ENCODE results near the gene CLPTM1. TPM values are rescaled to one million over a fixed set of nuclear protein-coding genes. Genes with fewer than 3 reads are reported as not detected.
A peak's percentile ranks its signal among the peaks of the same experiment; 100 is the strongest.

The CLPTM1 gene
- total and polyA plus RNA-seq, 2 experiments from 2014 or later = 41.6 to 71.5 TPM

DNA sequence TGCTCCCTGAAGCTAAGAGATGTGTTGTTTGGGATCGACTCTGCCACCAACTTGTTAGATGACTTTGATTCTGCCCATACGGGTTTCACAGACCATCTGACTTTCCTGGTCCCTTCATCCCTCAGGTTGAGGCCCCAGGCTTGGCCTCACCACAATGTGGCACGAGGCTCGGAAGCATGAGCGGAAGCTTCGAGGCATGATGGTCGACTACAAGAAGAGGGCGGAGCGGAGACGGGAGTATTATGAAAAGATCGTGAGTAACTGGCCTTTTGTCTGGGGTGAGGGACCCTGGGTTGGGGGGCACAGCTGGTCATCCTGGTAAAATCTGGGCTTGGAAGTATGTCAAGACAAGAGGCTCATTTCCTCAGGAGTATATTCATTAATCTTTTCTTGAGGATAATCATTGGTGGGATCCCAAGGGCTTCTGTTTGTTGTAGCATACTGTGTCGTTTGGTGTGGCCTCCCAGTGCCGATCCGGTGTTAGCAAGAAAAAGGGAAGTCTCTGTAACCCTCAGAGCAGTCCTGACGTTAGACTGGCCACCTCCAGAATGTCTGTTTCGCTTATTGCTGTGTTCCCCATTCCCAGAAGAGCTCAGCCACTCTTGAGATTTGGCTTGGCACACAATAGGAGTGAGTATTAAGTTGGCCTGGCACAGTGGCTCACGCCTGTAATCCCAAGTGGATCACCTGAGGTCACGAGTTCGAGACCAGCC, 85.0 kb downstream of the CLPTM1 start:
- Histone ChIP-seq H3K79me2 (replicated peaks; ENCODE audit: insufficient read depth) (peaks cover 53% of the 10 kb centered on the region), H3K4me3 (peak overlapping the region; percentile 100), H2AFZ (no peak overlapping the region), H3K36me3 (ENCODE audit: insufficient read depth) (peaks cover 20% of the 10 kb centered on the region; the same call in 1 of the 2 replicates), H3K9me2 (ENCODE audit: insufficient read depth) (no peaks in the 10 kb centered on the region), H3F3A (replicated peaks; ENCODE audit: low read depth) (peaks cover 20% of the 10 kb centered on the region), H3K27ac (ENCODE audit: low read depth) (no peak overlapping the region), H3K4me2 (peak overlapping the region; percentile 93), H3K4me1 (ENCODE audit: insufficient read depth) (peaks cover 6% of the 10 kb centered on the region), H3K27me3 (ENCODE audit: insufficient read depth) (no peaks in the 10 kb centered on the region), H4K20me1 (replicated peaks; ENCODE audit: insufficient read depth) (peaks cover 29% of the 10 kb centered on the region)
- Mint-ChIP-seq H3K36me3 (ENCODE audit: low read depth) (peaks cover 50% of the 10 kb centered on the region), H3K9me3 (no peaks in the 10 kb centered on the region), H3K27me3 (ENCODE audit: insufficient read depth, low read depth, poor library complexity) (peaks cover 9% of the 10 kb centered on the region), H3K27ac (no peak overlapping the region), H3K4me3 (peak overlapping the region; percentile 92), H3K4me1 (peaks cover 10% of the 10 kb centered on the region)
- ATAC-seq = no peak
- DNase-seq (ENCODE audit: low spot score) = no peak
- TF ChIP-seq POLR2AphosphoS5 (IDR thresholded peaks at IDR 0.05; ENCODE audit: low read depth) (no peak), ZNF331 (CRISPR knock-in tag; IDR thresholded peaks at IDR 0.05; ENCODE audit: low read depth) (no peak), STAT1 (IDR thresholded peaks at IDR 0.05; ENCODE audit: unreplicated experiment) (no peak), EZH2 (IDR thresholded peaks at IDR 0.05; ENCODE audit: low read depth, unreplicated experiment) (no peak), CREB1 (CRISPR knock-in tag; IDR thresholded peaks at IDR 0.05; ENCODE audit: low read depth) (no peak), NANOG (IDR thresholded peaks at IDR 0.05; ENCODE audit: borderline replicate concordance) (no peak), EZH2phosphoT487 (IDR thresholded peaks at IDR 0.05; ENCODE audit: unreplicated experiment) (no peak), JUNB (IDR thresholded peaks at IDR 0.05; ENCODE audit: unreplicated experiment) (no peak), ZNF114 (CRISPR knock-in tag; IDR thresholded peaks at IDR 0.05) (no peak)
- TF ChIP-seq, protein P1, sequence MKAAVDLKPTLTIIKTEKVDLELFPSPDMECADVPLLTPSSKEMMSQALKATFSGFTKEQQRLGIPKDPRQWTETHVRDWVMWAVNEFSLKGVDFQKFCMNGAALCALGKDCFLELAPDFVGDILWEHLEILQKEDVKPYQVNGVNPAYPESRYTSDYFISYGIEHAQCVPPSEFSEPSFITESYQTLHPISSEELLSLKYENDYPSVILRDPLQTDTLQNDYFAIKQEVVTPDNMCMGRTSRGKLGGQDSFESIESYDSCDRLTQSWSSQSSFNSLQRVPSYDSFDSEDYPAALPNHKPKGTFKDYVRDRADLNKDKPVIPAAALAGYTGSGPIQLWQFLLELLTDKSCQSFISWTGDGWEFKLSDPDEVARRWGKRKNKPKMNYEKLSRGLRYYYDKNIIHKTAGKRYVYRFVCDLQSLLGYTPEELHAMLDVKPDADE (IDR thresholded peaks at IDR 0.05) = no peak
- TF ChIP-seq, protein P2, sequence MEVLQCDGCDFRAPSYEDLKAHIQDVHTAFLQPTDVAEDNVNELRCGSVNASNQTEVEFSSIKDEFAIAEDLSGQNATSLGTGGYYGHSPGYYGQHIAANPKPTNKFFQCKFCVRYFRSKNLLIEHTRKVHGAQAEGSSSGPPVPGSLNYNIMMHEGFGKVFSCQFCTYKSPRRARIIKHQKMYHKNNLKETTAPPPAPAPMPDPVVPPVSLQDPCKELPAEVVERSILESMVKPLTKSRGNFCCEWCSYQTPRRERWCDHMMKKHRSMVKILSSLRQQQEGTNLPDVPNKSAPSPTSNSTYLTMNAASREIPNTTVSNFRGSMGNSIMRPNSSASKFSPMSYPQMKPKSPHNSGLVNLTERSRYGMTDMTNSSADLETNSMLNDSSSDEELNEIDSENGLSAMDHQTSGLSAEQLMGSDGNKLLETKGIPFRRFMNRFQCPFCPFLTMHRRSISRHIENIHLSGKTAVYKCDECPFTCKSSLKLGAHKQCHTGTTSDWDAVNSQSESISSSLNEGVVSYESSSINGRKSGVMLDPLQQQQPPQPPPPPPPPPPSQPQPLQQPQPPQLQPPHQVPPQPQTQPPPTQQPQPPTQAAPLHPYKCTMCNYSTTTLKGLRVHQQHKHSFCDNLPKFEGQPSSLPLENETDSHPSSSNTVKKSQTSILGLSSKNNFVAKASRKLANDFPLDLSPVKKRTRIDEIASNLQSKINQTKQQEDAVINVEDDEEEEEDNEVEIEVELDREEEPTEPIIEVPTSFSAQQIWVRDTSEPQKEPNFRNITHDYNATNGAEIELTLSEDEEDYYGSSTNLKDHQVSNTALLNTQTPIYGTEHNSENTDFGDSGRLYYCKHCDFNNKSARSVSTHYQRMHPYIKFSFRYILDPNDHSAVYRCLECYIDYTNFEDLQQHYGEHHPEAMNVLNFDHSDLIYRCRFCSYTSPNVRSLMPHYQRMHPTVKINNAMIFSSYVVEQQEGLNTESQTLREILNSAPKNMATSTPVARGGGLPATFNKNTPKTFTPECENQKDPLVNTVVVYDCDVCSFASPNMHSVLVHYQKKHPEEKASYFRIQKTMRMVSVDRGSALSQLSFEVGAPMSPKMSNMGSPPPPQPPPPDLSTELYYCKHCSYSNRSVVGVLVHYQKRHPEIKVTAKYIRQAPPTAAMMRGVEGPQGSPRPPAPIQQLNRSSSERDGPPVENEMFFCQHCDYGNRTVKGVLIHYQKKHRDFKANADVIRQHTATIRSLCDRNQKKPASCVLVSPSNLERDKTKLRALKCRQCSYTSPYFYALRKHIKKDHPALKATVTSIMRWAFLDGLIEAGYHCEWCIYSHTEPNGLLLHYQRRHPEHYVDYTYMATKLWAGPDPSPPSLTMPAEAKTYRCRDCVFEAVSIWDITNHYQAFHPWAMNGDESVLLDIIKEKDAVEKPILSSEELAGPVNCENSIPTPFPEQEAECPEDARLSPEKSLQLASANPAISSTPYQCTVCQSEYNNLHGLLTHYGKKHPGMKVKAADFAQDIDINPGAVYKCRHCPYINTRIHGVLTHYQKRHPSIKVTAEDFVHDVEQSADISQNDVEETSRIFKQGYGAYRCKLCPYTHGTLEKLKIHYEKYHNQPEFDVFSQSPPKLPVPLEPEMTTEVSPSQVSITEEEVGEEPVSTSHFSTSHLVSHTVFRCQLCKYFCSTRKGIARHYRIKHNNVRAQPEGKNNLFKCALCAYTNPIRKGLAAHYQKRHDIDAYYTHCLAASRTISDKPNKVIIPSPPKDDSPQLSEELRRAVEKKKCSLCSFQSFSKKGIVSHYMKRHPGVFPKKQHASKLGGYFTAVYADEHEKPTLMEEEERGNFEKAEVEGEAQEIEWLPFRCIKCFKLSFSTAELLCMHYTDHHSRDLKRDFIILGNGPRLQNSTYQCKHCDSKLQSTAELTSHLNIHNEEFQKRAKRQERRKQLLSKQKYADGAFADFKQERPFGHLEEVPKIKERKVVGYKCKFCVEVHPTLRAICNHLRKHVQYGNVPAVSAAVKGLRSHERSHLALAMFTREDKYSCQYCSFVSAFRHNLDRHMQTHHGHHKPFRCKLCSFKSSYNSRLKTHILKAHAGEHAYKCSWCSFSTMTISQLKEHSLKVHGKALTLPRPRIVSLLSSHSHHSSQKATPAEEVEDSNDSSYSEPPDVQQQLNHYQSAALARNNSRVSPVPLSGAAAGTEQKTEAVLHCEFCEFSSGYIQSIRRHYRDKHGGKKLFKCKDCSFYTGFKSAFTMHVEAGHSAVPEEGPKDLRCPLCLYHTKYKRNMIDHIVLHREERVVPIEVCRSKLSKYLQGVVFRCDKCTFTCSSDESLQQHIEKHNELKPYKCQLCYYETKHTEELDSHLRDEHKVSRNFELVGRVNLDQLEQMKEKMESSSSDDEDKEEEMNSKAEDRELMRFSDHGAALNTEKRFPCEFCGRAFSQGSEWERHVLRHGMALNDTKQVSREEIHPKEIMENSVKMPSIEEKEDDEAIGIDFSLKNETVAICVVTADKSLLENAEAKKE (CRISPR knock-in tag; IDR thresholded peaks at IDR 0.05) = no peak
- TF ChIP-seq, protein P3, sequence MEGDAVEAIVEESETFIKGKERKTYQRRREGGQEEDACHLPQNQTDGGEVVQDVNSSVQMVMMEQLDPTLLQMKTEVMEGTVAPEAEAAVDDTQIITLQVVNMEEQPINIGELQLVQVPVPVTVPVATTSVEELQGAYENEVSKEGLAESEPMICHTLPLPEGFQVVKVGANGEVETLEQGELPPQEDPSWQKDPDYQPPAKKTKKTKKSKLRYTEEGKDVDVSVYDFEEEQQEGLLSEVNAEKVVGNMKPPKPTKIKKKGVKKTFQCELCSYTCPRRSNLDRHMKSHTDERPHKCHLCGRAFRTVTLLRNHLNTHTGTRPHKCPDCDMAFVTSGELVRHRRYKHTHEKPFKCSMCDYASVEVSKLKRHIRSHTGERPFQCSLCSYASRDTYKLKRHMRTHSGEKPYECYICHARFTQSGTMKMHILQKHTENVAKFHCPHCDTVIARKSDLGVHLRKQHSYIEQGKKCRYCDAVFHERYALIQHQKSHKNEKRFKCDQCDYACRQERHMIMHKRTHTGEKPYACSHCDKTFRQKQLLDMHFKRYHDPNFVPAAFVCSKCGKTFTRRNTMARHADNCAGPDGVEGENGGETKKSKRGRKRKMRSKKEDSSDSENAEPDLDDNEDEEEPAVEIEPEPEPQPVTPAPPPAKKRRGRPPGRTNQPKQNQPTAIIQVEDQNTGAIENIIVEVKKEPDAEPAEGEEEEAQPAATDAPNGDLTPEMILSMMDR (conservative IDR thresholded peaks at IDR 0.05; ENCODE audit: low read depth in 2 of 2) = no peak
- TF ChIP-seq, protein P4, sequence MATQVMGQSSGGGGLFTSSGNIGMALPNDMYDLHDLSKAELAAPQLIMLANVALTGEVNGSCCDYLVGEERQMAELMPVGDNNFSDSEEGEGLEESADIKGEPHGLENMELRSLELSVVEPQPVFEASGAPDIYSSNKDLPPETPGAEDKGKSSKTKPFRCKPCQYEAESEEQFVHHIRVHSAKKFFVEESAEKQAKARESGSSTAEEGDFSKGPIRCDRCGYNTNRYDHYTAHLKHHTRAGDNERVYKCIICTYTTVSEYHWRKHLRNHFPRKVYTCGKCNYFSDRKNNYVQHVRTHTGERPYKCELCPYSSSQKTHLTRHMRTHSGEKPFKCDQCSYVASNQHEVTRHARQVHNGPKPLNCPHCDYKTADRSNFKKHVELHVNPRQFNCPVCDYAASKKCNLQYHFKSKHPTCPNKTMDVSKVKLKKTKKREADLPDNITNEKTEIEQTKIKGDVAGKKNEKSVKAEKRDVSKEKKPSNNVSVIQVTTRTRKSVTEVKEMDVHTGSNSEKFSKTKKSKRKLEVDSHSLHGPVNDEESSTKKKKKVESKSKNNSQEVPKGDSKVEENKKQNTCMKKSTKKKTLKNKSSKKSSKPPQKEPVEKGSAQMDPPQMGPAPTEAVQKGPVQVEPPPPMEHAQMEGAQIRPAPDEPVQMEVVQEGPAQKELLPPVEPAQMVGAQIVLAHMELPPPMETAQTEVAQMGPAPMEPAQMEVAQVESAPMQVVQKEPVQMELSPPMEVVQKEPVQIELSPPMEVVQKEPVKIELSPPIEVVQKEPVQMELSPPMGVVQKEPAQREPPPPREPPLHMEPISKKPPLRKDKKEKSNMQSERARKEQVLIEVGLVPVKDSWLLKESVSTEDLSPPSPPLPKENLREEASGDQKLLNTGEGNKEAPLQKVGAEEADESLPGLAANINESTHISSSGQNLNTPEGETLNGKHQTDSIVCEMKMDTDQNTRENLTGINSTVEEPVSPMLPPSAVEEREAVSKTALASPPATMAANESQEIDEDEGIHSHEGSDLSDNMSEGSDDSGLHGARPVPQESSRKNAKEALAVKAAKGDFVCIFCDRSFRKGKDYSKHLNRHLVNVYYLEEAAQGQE (IDR thresholded peaks at IDR 0.05; ENCODE audit: unreplicated experiment) = no peak

Measured in GM23338 (cell line).